ENCODE measurements around the gene PWP1. TPM values are rescaled to one million over a fixed set of nuclear protein-coding genes. Genes with fewer than 3 reads are reported as not detected.

The PWP1 gene
- total and polyA plus RNA-seq, 9 of the 15 experiments (the other 6 are each of a cell fraction or from before 2014, with no cell fraction given) = 61.6 to 401 (median 111) TPM

GRCh38 chr12:107684990-107685359 lies 624 bp upstream of the PWP1 start (continued):
- TF ChIP-seq ELF1 (tag; IDR thresholded peaks at IDR 0.05) (no peak), MTA3 (IDR thresholded peaks at IDR 0.05; ENCODE audit: borderline replicate concordance) (no peak), TGIF2 (CRISPR knock-in tag; IDR thresholded peaks at IDR 0.05) (no peak), GTF2E2 (tag; IDR thresholded peaks at IDR 0.05) (peak; percentile 26; the same call in 1 of the 2 replicates), ZNF431 (CRISPR knock-in tag; IDR thresholded peaks at IDR 0.05) (no peak), NCOA6 (IDR thresholded peaks at IDR 0.05) (no peak), NR1H2 (CRISPR knock-in tag; IDR thresholded peaks at IDR 0.05) (no peak), TFE3 (CRISPR knock-in tag; IDR thresholded peaks at IDR 0.05) (peak; percentile 97), USF1 (CRISPR knock-in tag; IDR thresholded peaks at IDR 0.05) (peak; percentile 49; the same call in 1 of the 2 replicates), TOE1 (IDR thresholded peaks at IDR 0.05; ENCODE audit: borderline replicate concordance) (peak; percentile 91), TOE1 (CRISPR knock-in tag; IDR thresholded peaks at IDR 0.05; ENCODE audit: borderline replicate concordance, low read depth) (no peak), BRCA1 (IDR thresholded peaks at IDR 0.05) (no peak), BRCA1 (CRISPR knock-in tag; IDR thresholded peaks at IDR 0.05) (no peak), ERF (CRISPR knock-in tag; IDR thresholded peaks at IDR 0.05) (no peak), EP400 (IDR thresholded peaks at IDR 0.05) (no peak), TCF3 (CRISPR knock-in tag; IDR thresholded peaks at IDR 0.05) (no peak), RBBP5 (IDR thresholded peaks at IDR 0.05; ENCODE audit: borderline replicate concordance, insufficient read depth, low read length, poor library complexity, severe bottlenecking) (no peak), NELFE (IDR thresholded peaks at IDR 0.05; ENCODE audit: insufficient read depth, insufficient read length) (no peak), GTF2B (IDR thresholded peaks at IDR 0.05; ENCODE audit: extremely low read depth, insufficient read length) (no peak), ZNF696 (CRISPR knock-in tag; conservative IDR thresholded peaks at IDR 0.05) (no peak), FOXA3 (CRISPR knock-in tag; conservative IDR thresholded peaks at IDR 0.05 in 1 of 2, IDR thresholded peaks at IDR 0.05 in 1 of 2) (no peak), GATAD2B (IDR thresholded peaks at IDR 0.05; ENCODE audit: borderline replicate concordance) (no peak), ZNF512 (tag; IDR thresholded peaks at IDR 0.05) (no peak), HES1 (IDR thresholded peaks at IDR 0.05; ENCODE audit: low read depth) (no peak), POLR2A (conservative IDR thresholded peaks at IDR 0.05) (no peak), MCM7 (IDR thresholded peaks at IDR 0.05) (no peak), ZNF695 (CRISPR knock-in tag; IDR thresholded peaks at IDR 0.05) (no peak)
